ENCODE data around the gene NEUROG3. TPM values are rescaled to one million over a fixed set of nuclear protein-coding genes. Genes with fewer than 3 reads are reported as not detected.

NEUROG3 gene
- polyA plus RNA-seq, 2 of the 4 experiments (the other 2 are of a cell fraction): not detected

GRCh38 chr10:69527961-69528360 is 45.3 kb downstream of the NEUROG3 start:
- DNase-seq (ENCODE audit: low read depth in 1 of 2, low spot score in 1 of 2): no peak
- TF ChIP-seq NFE2L2 (conservative IDR thresholded peaks at IDR 0.05; ENCODE audit: low read length): no peak
- no peak for TF ChIP-seq NR3C1 (IDR thresholded peaks at IDR 0.05)
- TF ChIP-seq FOSB (CRISPR knock-in tag; IDR thresholded peaks at IDR 0.05): no peak
- no peak for TF ChIP-seq HOXA7 (CRISPR knock-in tag; IDR thresholded peaks at IDR 0.05)
- no peak for TF ChIP-seq KDM1A (IDR thresholded peaks at IDR 0.05; ENCODE audit: low read depth)
- no peak for TF ChIP-seq HOXB5 (CRISPR knock-in tag; IDR thresholded peaks at IDR 0.05)
- TF ChIP-seq, protein P1, sequence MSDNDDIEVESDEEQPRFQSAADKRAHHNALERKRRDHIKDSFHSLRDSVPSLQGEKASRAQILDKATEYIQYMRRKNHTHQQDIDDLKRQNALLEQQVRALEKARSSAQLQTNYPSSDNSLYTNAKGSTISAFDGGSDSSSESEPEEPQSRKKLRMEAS (IDR thresholded peaks at IDR 0.05): no peak
- no peak for TF ChIP-seq CHD2 (IDR thresholded peaks at IDR 0.05; ENCODE audit: low read length, partially characterized antibody)
- TF ChIP-seq CBX2 (IDR thresholded peaks at IDR 0.05; ENCODE audit: borderline replicate concordance, low read depth): no peak
- no peak for TF ChIP-seq TFCP2L1 (CRISPR knock-in tag; IDR thresholded peaks at IDR 0.05)
- TF ChIP-seq CBX8 (IDR thresholded peaks at IDR 0.05): no peak
- TF ChIP-seq, protein P2, sequence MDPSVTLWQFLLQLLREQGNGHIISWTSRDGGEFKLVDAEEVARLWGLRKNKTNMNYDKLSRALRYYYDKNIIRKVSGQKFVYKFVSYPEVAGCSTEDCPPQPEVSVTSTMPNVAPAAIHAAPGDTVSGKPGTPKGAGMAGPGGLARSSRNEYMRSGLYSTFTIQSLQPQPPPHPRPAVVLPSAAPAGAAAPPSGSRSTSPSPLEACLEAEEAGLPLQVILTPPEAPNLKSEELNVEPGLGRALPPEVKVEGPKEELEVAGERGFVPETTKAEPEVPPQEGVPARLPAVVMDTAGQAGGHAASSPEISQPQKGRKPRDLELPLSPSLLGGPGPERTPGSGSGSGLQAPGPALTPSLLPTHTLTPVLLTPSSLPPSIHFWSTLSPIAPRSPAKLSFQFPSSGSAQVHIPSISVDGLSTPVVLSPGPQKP (IDR thresholded peaks at IDR 0.05; ENCODE audit: low read depth, low read length): no peak
- FAIRE-seq: no peak
- no peak overlapping the region for H3K4me3 ChIP-seq
- no peak overlapping the region for H3K27ac ChIP-seq
- 0 out of 3 replicates have a peak, but pooled peaks cover 3% of the 10 kb centered on the region for H3K9me3 ChIP-seq
- ATAC-seq: no peak
- no peaks in the 10 kb centered on the region for H3K4me1 ChIP-seq
- ChIA-PET POLR2A (no interaction called here), CTCF (interaction anchor here (1.0 to 3.2 kb wide), 6 partner anchors 11 to 189 kb away, joined by 3 to 16 read pairs (median 4); no protein-coding TSS in a partner anchor)
- no peak overlapping the region for H3K4me2 ChIP-seq
- WGBS (ENCODE audit: missing lambda C conversion rate): 87% methylated on average over 11 of the region's 11 CpGs

Other genes starting within 250 kb of the NEUROG3 start
- gene TACR2, start 156.5 kb downstream of the NEUROG3 start, polyA plus RNA-seq (2011; rRNA removed): 0.16 and 0.24 TPM in 2 replicates
- 0.09 to 0.21 TPM (median 0.15 TPM) in 3 replicates for gene TACR2, start 156.5 kb downstream of the NEUROG3 start, polyA plus RNA-seq (2017; fragmentation: RNase III; extraction: RNeasy Plus Mini Kit Qiagen cat#74134 plus additional on column Dnase treatment)
- gene TSPAN15, start 122.0 kb downstream of the NEUROG3 start, polyA plus RNA-seq (2011; rRNA removed): 89.0 and 89.6 TPM in 2 replicates
- 49.3 to 60.2 TPM (median 54.4 TPM) in 3 replicates for gene TSPAN15, start 122.0 kb downstream of the NEUROG3 start, polyA plus RNA-seq (2017; fragmentation: RNase III; extraction: RNeasy Plus Mini Kit Qiagen cat#74134 plus additional on column Dnase treatment)
- gene FAM241B, start 56.8 kb upstream of the NEUROG3 start, polyA plus RNA-seq (2011; rRNA removed): 17.8 and 22.8 TPM in 2 replicates
- gene FAM241B, start 56.8 kb upstream of the NEUROG3 start, polyA plus RNA-seq (2017; fragmentation: RNase III; extraction: RNeasy Plus Mini Kit Qiagen cat#74134 plus additional on column Dnase treatment): 22.0 to 24.5 TPM (median 23.8 TPM) in 3 replicates
- gene COL13A1, start 228.5 kb upstream of the NEUROG3 start, polyA plus RNA-seq (2011; rRNA removed): 0.08 TPM in 1 of 2 replicates, not detected in the other
- 0.17 to 0.55 TPM (median 0.27 TPM) in 3 replicates for gene COL13A1, start 228.5 kb upstream of the NEUROG3 start, polyA plus RNA-seq (2017; fragmentation: RNase III; extraction: RNeasy Plus Mini Kit Qiagen cat#74134 plus additional on column Dnase treatment)